SK-N-MC (cell line): ENCODE results near the gene ACAD8.

Source experiments
- DNase-seq: peaks from one replicate; pipeline ENCODE4 v3.0.0-alpha.2; 2011; ENCODE audit warnings: low read depth, low spot score
- H3K27ac ChIP-seq: fragments of 200-600 bp; sonication (generic); 2 replicates; pipeline ENCODE4 v1.5.1; 2016; ENCODE audit warnings: mixed run types
- H3K36me3 ChIP-seq: fragments of 200-600 bp; sonication (generic); 2 replicates; pipeline ENCODE4 v1.6.1; 2017; ENCODE audit warnings: antibody characterized with exemption, low read length, mixed read lengths; ENCODE audit not compliant: insufficient read depth
- H3K4me3 ChIP-seq: fragments of 200-600 bp; sonication (generic); 2 replicates; pipeline ENCODE4 v1.5.1; 2016
- H3K9ac ChIP-seq: fragments of 200-600 bp; sonication (generic); 2 replicates; pipeline ENCODE4 v1.8.0; 2017; ENCODE audit warnings: mixed run types, mixed read lengths; ENCODE audit not compliant: insufficient read length
- H3K9me3 ChIP-seq: fragments of 200-600 bp; sonication (generic); 2 replicates; pipeline ENCODE4 v1.6.1; 2017; ENCODE audit warnings: low read depth, mild to moderate bottlenecking, antibody characterized with exemption, low read length, moderate library complexity, mixed read lengths
- EZH2 ChIP-seq: fragments of 200-600 bp; sonication (generic); IDR thresholded peaks from one replicate; pipeline ENCODE4 v1.6.1; 2017; ENCODE audit warnings: antibody characterized with exemption
- FOXP2 ChIP-seq: optimal IDR thresholded peaks from 2 replicates; pipeline ENCODE3; 2011; ENCODE audit warnings: mild to moderate bottlenecking, moderate library complexity; ENCODE audit not compliant: insufficient read depth; ENCODE audit errors: extremely low read length, control extremely low read depth
- POLR2AphosphoS5 ChIP-seq: IDR thresholded peaks from 2 replicates; pipeline ENCODE4 v1.6.1; 2012; ENCODE audit warnings: mild to moderate bottlenecking, low read depth, low read length, borderline replicate concordance

The ACAD8 gene

DNA sequence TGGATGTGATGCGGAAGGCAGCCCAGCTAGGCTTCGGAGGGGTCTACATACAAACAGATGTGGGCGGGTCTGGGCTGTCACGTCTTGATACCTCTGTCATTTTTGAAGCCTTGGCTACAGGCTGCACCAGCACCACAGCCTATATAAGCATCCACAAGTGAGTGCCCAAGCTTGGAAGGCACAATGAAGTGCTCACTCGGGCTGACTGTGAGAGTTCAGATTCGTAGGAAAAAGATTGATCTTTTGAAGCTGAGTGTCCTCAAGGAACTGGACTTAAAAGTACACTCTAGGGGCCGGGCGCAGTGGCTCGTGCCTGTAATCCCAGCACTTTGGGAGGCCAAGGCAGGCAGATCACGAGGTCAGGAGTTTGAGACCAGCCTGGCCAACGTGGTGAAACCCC is 3.7 kb downstream of the ACAD8 start:
- Histone ChIP-seq H3K36me3 (peaks cover 36% of the 10 kb centered on the region; the same call in 1 of the 2 replicates), H3K27ac (no peak overlapping the region), H3K9me3 (no peaks in the 10 kb centered on the region), H3K4me3 (no peak overlapping the region), H3K9ac (no peak overlapping the region)
- no peak for DNase-seq
- TF ChIP-seq POLR2AphosphoS5 = no peak
- no peak for TF ChIP-seq FOXP2
- TF ChIP-seq EZH2 = no peak

DNA sequence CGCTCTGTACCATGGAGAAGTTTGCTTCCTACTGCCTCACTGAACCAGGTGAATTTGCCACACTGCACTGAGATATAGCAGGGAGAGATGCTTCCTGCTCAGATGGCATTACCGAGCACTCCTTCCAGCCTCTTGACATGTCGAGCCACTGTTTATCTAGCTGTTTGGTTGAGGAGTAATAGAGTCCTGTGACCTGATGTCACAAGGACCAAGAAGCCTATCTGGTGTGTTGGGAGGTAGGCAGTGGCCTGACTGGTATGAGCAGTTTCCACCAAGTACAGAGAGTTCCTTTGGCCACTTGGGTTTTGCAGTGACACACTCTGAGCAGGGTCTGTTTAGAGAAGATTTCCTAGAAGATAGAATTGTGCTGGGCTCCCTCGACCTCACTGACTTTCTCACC is 5.2 kb downstream of the ACAD8 start:
- no peak for DNase-seq
- Histone ChIP-seq H3K27ac (no peak overlapping the region), H3K4me3 (no peak overlapping the region), H3K36me3 (peaks cover 43% of the 10 kb centered on the region; the same call in 1 of the 2 replicates), H3K9ac (no peak overlapping the region), H3K9me3 (no peaks in the 10 kb centered on the region)
- TF ChIP-seq FOXP2 = no peak
- TF ChIP-seq EZH2 = no peak
- no peak for TF ChIP-seq POLR2AphosphoS5

DNA sequence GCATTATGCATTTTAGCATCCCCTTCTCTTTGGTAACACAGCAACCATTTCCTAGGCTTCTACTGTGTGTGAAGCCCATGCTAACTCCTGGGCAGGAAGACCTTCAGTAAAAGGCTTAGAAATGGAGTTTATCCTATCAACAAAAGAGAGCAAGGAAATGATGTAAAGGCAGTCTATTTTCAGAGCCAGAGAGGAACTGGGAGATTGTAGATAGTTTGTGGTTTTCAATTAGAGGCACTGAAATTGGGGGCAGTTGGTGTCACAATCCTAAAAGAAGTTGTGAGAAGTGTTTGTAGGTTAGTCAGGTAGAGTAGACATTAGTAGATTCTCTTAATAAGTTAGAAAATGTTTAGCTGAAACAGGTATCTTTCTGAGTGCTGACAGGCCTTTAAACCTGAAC is 7.1 kb downstream of the ACAD8 start:
- Histone ChIP-seq H3K9ac (no peak overlapping the region), H3K27ac (no peak overlapping the region), H3K9me3 (no peaks in the 10 kb centered on the region), H3K36me3 (peaks cover 43% of the 10 kb centered on the region; the same call in 1 of the 2 replicates), H3K4me3 (no peak overlapping the region)
- TF ChIP-seq EZH2 = no peak
- TF ChIP-seq FOXP2 = no peak
- no peak for TF ChIP-seq POLR2AphosphoS5
- DNase-seq = no peak

DNA sequence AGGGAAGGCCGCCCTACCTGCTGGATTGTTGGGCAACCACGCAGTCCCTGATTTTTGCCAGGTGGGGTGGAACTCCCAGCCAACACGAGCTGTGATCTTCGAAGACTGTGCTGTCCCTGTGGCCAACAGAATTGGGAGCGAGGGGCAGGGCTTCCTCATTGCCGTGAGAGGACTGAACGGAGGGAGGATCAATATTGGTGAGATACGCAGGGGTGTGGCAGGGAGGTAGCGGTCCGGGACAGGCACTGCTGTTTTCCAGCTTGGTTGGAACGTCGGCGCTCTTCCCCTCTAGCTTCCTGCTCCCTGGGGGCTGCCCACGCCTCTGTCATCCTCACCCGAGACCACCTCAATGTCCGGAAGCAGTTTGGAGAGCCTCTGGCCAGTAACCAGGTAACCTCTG is 7.6 kb downstream of the ACAD8 start:
- Histone ChIP-seq H3K4me3 (no peak overlapping the region), H3K9ac (no peak overlapping the region), H3K36me3 (peaks cover 43% of the 10 kb centered on the region; the same call in 1 of the 2 replicates), H3K9me3 (no peaks in the 10 kb centered on the region), H3K27ac (no peak overlapping the region)
- DNase-seq = no peak
- TF ChIP-seq POLR2AphosphoS5 = no peak
- no peak for TF ChIP-seq EZH2
- no peak for TF ChIP-seq FOXP2

DNA sequence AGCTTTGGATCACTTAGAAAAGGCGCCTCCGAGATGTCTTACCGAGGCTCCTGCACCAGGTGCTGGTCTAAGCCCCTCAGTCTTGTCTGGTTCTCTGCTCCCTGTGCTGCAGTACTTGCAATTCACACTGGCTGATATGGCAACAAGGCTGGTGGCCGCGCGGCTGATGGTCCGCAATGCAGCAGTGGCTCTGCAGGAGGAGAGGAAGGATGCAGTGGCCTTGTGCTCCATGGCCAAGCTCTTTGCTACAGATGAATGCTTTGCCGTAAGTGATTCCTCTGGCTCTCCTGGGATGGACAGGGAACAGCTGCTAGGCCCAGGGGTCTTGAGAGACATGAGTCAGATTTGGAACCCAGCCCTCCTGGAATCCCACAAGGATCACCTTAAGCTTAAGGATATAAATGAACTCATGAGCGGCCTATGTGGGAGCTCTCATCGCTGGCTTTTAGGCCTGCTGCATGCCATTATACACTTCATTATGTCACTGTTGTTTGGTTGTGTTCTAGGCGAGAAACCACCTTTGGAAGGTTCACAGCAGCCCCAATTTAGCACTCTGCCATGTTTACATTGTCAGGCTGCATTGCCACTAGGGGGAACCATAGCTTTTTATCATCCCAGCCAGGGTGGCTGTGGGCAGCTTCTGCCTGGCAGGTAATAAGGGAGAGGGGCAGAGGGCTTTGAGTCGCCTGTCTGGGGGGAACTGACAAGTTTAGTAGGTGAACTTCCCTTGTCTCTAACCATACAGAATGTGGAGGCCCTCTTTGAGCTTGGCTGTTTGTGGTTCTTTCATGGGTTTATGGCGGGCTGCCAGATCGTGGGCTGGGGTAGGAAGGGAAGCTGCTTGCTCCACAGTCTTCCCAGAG is 8.5 kb downstream of the ACAD8 start:
- Histone ChIP-seq H3K9ac (no peak overlapping the region), H3K9me3 (no peaks in the 10 kb centered on the region), H3K27ac (no peak overlapping the region), H3K4me3 (no peak overlapping the region), H3K36me3 (peaks cover 40% of the 10 kb centered on the region; the same call in 1 of the 2 replicates)
- DNase-seq = no peak
- peak; percentile 5 for TF ChIP-seq FOXP2
- TF ChIP-seq POLR2AphosphoS5 = no peak

DNA sequence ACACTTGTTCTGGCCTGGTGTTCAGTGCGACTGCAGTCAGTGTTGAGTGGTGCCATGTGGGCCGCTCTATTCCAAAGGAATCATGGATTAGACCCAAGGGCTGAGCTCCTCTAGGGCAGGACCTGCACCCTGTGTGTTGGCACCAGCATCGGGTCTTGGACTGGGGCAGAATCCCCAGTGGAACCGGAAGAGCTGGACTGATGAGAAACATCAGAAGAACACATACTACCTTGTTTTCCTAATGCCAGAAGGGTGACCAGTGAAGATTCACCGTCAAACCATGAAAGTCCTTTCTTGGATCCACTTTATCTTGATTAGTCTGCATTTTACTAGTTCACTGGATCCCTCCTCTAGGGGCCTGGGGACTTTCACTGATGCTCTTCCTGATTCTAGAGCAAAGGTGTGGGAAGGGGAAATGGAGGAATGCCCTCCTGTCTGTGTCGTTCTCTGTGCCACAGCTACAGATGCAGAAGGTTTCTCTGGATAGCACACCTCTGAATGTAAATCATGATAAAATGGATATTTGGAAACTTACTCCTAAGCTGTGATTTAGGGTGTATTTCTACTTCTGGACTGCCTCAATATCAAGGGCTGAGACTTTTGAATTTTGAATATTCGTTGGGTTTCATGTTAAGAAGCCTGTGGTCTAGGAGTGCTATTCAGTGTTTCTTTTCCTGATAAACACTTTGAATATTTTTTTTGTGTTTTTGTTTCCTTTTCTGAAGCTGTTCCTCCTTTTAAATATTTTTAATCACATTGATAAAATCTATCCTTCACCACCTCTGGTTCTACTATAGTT is 11.8 kb downstream of the ACAD8 start:
- Histone ChIP-seq H3K9ac (no peak overlapping the region), H3K9me3 (no peaks in the 10 kb centered on the region), H3K4me3 (no peak overlapping the region), H3K27ac (no peak overlapping the region), H3K36me3 (peaks cover 22% of the 10 kb centered on the region; the same call in 1 of the 2 replicates)
- no peak for DNase-seq
- TF ChIP-seq POLR2AphosphoS5 (no peak), FOXP2 (no peak), EZH2 (no peak)

DNA sequence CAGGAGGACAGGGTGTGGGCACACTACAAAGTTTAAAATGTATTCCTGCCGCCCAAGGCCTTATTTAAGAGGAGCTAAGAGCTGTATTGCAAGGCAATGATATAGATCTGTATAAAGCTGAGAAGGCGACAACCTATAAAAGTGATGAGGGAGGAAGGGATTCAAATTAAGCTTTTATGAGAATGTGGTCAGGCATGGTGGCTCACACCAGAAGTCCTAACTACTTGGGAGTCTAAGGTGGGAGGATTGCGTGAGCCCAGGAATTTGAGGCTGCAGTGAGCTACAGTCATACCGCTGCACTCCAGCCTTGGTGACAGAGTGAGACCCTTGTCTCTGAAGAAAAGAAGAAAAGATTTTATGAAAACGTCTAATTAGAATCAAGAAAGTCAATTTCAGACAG is 13.1 kb downstream of the ACAD8 start:
- Histone ChIP-seq H3K27ac (peak overlapping the region; percentile 77), H3K36me3 (peaks cover 13% of the 10 kb centered on the region; the same call in 1 of the 2 replicates), H3K4me3 (peak overlapping the region; percentile 26; the same call in 1 of the 2 replicates), H3K9ac (no peak overlapping the region), H3K9me3 (no peaks in the 10 kb centered on the region)
- no peak for DNase-seq
- TF ChIP-seq EZH2 (no peak), POLR2AphosphoS5 (no peak), FOXP2 (no peak)

DNA sequence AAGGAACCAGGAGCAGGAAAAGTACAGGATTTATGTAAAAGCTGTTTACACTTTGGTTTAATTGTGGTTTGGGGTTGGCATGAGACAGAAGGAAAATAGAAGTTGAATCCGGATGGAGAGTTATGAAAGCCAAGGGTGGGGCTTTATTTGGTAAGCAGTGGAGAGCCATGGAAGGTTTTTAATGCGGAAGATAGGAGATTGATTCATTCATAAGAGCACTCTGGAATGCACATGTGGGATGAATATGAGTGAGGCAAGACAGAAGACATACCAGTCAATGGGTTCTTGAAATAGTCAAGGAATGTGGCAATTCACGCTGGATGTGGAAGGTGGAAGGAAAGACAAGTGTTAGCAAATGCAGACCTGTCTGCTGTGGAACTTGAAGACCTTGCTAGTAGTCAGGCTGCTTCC is 13.5 kb downstream of the ACAD8 start:
- TF ChIP-seq EZH2 (no peak), FOXP2 (no peak), POLR2AphosphoS5 (no peak)
- peak overlapping the region; percentile 77 for H3K27ac ChIP-seq
- no peak overlapping the region for H3K9ac ChIP-seq
- no peaks in the 10 kb centered on the region for H3K9me3 ChIP-seq
- DNase-seq = peak; percentile 55
- H3K36me3 ChIP-seq = peaks cover 9% of the 10 kb centered on the region; the same call in 1 of the 2 replicates
- peak overlapping the region; percentile 26; the same call in 1 of the 2 replicates for H3K4me3 ChIP-seq
